GM18520 (cell line): ENCODE measurements around the gene WFS1.

ENCODE experiments used
- ATAC-seq: cut with Tn5 transposase; IDR thresholded peaks from one replicate; pipeline ENCODE4 v1.9.1; 2021; ENCODE audit not compliant: unreplicated experiment

Gene WFS1

DNA sequence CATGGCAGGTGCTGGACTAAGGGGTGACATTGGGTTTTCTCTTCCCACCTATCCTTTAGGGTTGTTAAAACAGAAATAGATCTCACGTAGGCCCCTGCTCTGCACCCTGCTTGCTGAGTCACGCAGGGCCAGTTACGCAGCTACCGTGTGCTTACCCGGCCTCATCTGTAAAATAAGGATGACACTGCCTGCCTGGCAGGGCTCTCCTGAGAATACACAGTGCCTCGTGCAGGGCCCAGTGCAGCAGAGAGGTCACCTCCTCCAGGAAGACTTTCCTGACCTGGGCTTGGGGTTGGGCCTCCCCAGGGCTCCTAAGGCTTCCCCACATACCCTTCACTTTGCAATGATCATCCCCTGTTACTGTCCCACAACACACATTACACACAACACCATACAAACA lies 35.7 kb upstream of the WFS1 start:
- no peak for ATAC-seq

DNA sequence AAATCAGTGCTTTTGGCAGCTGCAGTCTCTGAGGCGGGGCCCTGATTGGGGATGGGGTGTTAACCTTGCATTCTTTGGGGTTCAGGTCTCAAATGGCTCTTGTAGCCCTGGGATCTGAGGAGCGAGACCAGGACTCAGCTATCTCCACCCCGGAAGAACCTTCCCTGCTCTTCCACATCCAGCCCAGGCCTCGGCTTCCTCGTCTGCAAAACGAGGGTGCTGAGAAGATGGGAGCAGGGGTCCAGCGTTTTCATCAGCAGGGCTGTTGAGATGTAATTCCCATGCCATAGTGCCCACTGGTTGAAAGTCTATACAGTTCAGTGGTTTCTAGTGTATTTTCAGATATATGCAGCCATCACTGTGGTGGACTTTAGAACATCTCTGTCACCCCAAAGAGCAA lies 34.6 kb upstream of the WFS1 start:
- ATAC-seq = no peak

- ATAC-seq = no peak
These were observed 33.6 kb upstream of the WFS1 start for GRCh38 chr4:6235901-6236640.

DNA sequence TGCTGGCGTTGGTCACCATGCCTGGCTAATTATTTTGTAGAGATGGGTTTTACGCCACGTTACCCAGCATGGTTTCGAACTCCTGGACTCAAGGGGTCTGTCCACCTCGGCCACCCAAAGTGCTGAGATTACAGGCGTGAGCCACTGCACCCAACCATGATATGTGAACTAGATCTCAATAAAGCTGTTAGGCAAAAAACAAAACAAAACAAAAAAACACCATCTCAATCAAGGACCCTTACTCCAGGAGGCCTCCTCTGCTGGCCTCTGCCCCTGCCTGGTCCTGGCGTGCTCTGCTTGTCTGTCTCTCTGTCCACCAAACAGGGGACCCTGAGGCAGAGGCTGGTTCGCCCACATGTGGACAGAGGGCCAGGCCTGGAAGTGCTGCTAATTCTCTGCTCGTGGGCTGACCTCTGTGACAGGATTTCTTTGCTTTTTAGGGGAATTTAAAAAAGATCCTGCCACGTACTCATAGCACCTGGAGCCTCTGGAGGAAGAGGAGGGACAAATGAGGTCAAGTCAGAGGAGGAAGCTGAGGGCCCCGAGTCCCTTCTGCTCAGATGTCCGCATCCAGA lies 32.7 kb upstream of the WFS1 start:
- no peak for ATAC-seq

- ATAC-seq = no peak
These were observed 30.2 kb upstream of the WFS1 start for GRCh38 chr4:6239486-6239885.

DNA sequence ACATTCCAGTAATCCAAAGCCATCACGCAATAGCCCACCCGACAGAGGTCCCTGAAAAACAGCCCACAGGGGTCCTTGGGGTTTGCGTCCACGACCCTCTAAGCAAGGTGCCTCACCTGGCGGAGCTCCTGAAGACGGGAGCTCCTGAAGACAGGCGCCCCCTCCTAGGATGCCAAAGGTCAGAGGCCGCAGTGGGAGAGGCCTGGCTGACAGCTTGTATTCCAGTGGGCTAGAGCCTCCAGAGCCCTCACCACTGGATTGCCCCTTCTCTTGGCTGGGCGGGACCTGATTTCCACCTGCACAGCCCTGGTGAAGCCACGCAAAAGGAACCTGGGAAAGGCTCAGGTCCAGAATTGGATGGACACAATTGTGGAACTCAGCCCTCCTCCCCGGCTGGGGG lies 29.7 kb upstream of the WFS1 start:
- no peak for ATAC-seq

- no peak for ATAC-seq
These were observed 28.4 kb upstream of the WFS1 start for GRCh38 chr4:6241062-6241845.

DNA sequence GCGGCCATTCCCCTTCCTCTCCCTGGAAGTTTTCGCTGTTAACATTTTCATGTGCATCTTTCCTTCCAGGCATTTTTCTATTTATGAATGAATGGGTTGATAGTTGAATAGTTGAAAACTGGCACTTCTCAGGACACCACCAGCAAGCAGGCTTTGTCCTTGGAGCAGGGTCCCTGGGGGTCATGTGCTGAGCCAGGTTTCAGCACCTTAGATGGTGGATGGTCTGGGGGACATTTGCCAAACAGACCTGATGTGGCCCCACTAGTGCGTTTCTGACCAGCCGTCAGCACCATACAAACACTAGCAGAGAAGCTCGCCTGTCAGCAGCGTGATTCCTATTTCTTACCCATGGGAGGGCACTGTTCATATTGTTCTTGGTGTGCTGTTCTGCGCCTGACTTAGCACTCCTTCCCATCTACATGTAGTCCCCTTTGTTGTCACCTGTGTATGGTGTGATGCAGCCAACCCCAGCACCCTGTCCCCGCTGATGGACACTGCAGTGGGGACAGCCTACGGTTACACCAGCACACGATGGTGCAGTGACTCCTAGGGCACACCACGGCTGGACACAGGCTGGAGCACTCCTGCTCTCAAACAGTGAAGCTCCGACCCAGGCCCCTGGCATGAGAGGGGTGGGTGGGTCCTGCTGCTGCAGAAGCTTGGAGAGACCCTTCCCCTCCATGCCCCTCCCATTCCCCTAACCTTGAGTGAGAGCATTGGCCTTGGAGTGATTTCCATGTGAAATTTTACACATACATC lies 27.2 kb upstream of the WFS1 start:
- ATAC-seq = no peak

DNA sequence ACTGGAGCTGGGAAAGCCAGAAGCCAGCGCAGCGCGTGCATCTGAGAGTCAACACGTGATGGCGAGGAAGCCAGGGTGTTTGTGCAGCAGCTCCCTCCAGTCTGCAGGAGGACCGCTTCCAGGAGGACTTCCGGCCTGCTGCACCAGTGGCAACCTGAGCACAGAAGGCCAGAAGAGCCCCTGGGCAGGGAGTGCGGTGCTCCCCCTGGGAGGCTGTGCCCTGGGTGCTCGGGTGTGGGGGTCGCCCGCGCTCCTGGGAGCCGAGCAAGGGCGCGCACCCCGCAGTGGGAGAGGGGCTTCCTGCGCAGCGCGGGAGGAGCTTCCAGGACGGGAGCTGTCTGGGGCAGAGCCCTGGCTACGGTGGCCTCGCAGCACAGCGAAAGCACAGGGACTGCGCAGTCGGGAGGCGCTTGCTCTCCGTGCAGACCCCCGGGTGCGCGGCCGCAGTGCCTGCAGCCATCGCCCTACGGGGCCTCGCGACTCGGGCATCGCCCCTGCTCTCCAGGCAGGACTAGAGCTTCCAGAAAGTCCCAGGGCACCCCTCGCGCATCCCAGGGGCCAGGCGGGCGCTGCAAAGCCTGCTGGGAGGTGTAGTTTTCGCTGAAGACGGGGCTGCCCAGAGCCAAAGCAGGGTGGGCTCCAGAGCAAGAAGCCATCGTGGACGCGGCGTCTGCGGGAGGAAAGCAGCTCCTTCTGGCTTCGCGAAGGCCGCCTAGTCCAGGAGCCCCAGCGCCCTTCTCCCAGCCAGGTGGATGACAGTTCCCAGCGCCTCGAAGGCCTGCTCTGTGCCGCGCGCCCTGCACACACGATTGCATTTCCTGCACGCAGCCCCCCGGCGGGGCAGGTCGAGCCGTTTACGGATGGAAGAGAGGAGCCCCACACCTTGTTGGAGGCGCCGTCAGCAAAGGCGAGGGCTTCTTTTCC lies 24.1 kb upstream of the WFS1 start:
- no peak for ATAC-seq

DNA sequence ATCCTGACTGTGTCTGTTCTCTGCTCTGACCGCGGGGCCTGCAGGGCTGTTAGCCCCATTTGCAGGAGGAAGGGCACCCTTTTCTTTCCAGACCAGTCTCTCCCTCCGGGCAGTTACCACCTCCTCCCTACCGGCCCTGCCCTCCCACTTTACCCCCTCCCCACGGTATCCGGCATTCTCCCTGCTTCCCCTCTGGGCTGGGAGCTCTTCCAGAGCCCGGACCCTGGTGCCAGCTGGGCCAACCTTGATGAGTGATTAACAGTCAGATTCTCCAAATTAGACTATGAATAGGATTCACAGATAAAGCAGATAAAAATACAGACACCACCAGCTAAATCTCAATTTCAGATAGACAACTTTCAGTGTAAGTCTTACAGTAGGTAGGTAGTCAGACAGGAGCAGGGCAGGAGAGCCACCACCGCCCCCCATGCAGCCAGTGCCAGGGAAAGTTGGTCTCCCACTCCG lies 23.4 kb upstream of the WFS1 start:
- no peak for ATAC-seq

GRCh38 chr4:6248394-6248793 lies 21.3 kb upstream of the WFS1 start:
- no peak for ATAC-seq

- ATAC-seq = no peak
These were observed 19.2 kb upstream of the WFS1 start for GRCh38 chr4:6250235-6250983.

DNA sequence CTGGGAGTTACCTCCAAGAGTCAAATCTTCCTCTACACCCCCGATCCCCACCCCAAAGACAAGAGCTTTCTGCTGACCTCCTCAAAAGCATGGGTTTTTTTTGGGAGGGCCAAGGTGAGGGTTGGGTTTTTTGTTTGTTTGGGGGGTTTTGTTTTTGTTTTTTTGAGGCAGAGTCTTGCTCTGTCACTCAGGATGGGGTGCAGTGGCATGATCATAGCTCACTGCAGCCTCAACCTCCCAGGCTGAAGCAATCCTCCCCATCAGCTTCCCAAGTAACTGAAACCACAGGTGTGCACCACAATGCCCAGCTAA lies 18.7 kb upstream of the WFS1 start:
- ATAC-seq = no peak

- ATAC-seq = no peak
These were observed 18.3 kb upstream of the WFS1 start for GRCh38 chr4:6251365-6251764.

DNA sequence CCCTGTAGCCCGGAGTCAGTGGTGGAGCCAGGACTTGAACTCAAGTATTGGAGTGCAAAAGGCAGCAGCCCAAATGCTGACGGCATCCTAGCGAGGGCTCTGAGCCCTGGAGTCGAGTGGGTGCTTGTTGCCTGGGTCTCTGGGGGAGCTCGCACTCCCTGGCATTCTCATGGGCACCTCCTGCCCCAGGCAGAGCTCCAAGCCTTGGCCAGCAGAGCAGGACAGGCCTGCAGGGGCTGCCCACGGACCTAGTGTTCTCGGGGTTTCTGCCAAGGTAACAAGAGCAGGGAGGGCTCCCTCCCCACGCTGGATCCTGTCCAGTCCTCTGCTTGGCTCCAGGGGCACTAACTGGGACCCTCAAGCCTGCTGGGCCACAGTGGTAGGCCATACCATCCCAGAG lies 17.6 kb upstream of the WFS1 start:
- no peak for ATAC-seq

DNA sequence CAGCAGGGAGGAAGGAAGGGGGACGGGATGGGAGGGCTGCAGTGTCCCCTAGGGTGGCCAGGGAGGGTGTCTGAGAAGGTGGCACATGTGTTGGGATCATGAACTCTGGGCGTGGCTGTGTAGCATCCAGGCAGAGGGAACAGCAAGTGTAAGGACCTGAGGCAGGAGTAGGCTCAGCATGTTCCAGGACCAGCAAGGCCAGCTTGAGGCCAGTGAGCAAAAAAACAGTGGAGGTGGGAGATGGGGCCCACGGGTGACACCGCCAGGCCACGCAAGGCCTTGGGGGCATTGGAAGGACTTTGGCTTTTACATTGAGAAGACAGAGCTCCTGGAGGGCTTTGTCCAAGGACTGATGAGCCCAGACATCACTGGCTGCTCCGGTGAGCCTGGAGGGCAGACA lies 16.5 kb upstream of the WFS1 start:
- no peak for ATAC-seq

- no peak for ATAC-seq
These were observed 15.7 kb upstream of the WFS1 start for GRCh38 chr4:6253961-6254360.

DNA sequence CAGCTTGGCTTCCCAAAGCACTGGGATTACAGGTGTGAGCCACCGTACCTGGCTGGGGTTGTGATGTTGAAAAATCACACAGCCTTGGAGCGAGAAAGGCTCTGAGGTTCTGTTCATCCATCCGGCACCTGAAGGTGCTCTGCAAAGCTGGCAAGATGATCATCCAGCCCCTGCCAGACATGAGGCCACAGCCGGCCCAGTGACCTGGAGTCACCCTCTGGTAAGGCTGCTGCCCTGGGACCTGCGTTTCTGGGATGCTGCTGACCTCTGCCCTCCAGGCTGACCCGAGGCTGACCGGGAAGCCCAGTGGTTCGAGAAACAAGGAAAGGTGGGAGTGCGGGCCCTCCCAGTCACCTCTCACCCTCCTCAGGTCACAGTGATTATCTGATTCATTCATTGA lies 13.5 kb upstream of the WFS1 start:
- ATAC-seq = no peak

DNA sequence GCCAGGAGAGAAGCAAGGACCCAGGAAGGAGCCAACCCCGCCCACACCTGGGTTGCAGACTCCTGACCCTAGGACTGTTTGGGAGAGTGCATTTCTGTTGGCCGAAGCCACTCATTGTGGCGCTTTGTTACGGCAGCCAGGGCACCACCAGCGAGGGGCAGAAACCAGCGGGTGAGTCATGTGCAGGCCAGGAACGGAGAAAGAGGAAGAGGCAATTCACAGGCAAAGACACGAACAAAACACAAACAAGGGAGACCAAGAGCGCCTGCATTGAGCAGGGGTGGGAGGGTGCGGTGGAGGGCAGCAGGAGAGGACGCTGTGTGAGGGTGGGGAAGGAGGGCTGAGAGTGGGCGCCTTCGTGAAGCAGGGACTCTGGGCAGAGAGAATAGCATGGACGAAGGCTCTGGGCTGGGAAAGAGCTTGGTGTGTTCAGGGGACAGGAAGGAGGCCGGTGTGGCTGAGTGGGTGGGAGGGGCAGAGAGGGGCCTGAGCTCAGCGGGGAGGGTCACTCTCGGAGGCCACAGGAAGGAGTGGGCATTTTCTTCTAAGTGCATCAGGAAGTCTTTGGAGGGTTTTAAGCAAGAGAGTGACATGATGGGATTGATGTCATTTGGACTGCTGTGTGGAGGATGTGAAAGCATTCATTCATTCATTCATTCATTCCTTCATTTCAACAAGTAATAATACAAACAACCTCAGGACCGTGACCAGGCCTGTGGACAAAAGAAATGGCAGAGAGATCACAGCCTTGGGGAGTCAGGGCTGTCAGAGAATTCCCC lies 12.2 kb upstream of the WFS1 start:
- ATAC-seq = no peak
